K562 (cell line): ENCODE data around the gene MEIS2. TPM values are rescaled to one million over a fixed set of nuclear protein-coding genes. Genes with fewer than 3 reads are reported as not detected.

Source experiments
- ATAC-seq: fragments of 200-7000 bp; cut with Tn5 transposase; 3 replicates; pipeline ENCODE4 v1.9.1; 2020; ENCODE audit warnings: moderate library complexity
- BruUV-seq: library from RNA; stranded (reverse); fragments of 400-500 nt; replicated peaks from 2 replicates; lab custom pipeline; 2021; lab: Mats Ljungman, UMichigan
- CTCF ChIA-PET: fragments of 300-600 bp; formaldehyde crosslinking; extraction: SDS; loops from one replicate; lab custom pipeline; 2021; ENCODE audit warnings: low intra/inter-chr PET ratio; lab: Yijun Ruan, JAX
- POLR2A ChIA-PET: fragments of 300-600, 350-650 bp; sonication (Branson Sonifier 250); formaldehyde crosslinking; extraction: SDS; loops from one replicate; lab custom pipeline; 2021; ENCODE audit warnings: antibody characterized with exemption, inconsistent platforms; lab: Yijun Ruan, JAX
- DNase-seq, 4 experiments: peaks; one replicate each; pipeline versions ENCODE4 v3.0.0 to v3.0.0-alpha.2; 2011 to 2018; ENCODE audit warnings: low spot score in 3 of 4, mixed read lengths in 3 of 4; ENCODE audit errors: extremely low read depth in 1 of 4
- FAIRE-seq: peaks from 2 replicates; lab custom pipeline; 2011; peaks lifted over from hg19 to GRCh38; lab: Jason Lieb, UNC
- H2AFZ ChIP-seq: 2 replicates; pipeline ENCODE4 v1.6.0; 2011; ENCODE audit warnings: low read depth, low read length, control low read depth, inconsistent platforms
- H3K27ac ChIP-seq: fragments of 200-600 bp; 3 replicates; pipeline ENCODE4 v1.8.0; 2011; ENCODE audit warnings: low read depth, mild to moderate bottlenecking, control low read depth, inconsistent platforms, low read length, moderate library complexity, mixed read lengths; ENCODE audit errors: extremely low read depth
- H3K27me3 ChIP-seq, 2 experiments: fragments of 300-600 bp in 1 of 2; 2 replicates in 1 of 2; 3 replicates in 1 of 2; pipeline versions ENCODE4 v1.6.0 to v1.8.0; 2011; ENCODE audit warnings: inconsistent platforms in 2 of 2, low read length in 2 of 2, mild to moderate bottlenecking in 1 of 2, mixed read lengths in 1 of 2, moderate library complexity in 1 of 2; ENCODE audit not compliant: control insufficient read depth in 2 of 2, insufficient read depth in 2 of 2
- H3K36me3 ChIP-seq: fragments of 300-600 bp; 3 replicates; pipeline ENCODE4 v1.8.0; 2011; ENCODE audit warnings: mild to moderate bottlenecking, low read length, inconsistent platforms; ENCODE audit not compliant: control insufficient read depth, insufficient read depth
- H3K4me1 ChIP-seq, 2 experiments: fragments of 200-600 bp in 1 of 2; replicated peaks in 1 of 2; 2 replicates in 1 of 2; 3 replicates in 1 of 2; pipeline versions ENCODE4 v1.5.1 to v1.8.0; 2011; ENCODE audit warnings: inconsistent platforms in 2 of 2, low read length in 2 of 2, mild to moderate bottlenecking in 1 of 2, mixed read lengths in 1 of 2, moderate library complexity in 1 of 2; ENCODE audit not compliant: control insufficient read depth in 2 of 2, insufficient read depth in 2 of 2
- H3K4me2 ChIP-seq: 2 replicates; pipeline ENCODE4 v1.6.1; 2011; ENCODE audit warnings: low read length, control low read depth, inconsistent platforms, mixed read lengths; ENCODE audit not compliant: insufficient read depth
- H3K4me3 ChIP-seq: fragments of 200-600 bp; sonication (generic), shearing (Covaris generic); 2 replicates; pipeline ENCODE4 v1.5.1; 2016; ENCODE audit warnings: control low read depth, inconsistent platforms
- H3K79me2 ChIP-seq: fragments of 200-600 bp; 3 replicates; pipeline ENCODE4 v1.8.0; 2011; ENCODE audit warnings: low read length, inconsistent platforms; ENCODE audit not compliant: control insufficient read depth, insufficient read depth
- H3K9ac ChIP-seq, 2 experiments: 2 replicates each; pipeline versions ENCODE4 v1.6.0 to v1.6.1; 2011; ENCODE audit warnings: low read depth in 2 of 2, low read length in 2 of 2, control low read depth in 1 of 2, inconsistent platforms in 1 of 2, mild to moderate bottlenecking in 1 of 2, mixed read lengths in 1 of 2; ENCODE audit not compliant: insufficient read depth in 1 of 2
- H3K9me1 ChIP-seq: one replicate; pipeline ENCODE4 v1.6.0; 2011; ENCODE audit warnings: inconsistent platforms, mild to moderate bottlenecking, low read length, moderate library complexity; ENCODE audit not compliant: control insufficient read depth, insufficient read depth
- H3K9me3 ChIP-seq: replicated peaks from 2 replicates; pipeline ENCODE4 v1.5.1; 2011; ENCODE audit warnings: low read depth, low read length, inconsistent platforms; ENCODE audit not compliant: control insufficient read depth, insufficient read depth
- H4K20me1 ChIP-seq: replicated peaks from 2 replicates; pipeline ENCODE4 v1.6.1; 2011; ENCODE audit warnings: low read length, inconsistent platforms, mixed read lengths; ENCODE audit not compliant: control insufficient read depth, insufficient read depth
- GABPB2 ChIP-seq: fragments of 250-450 bp; sonication (Bioruptor Pico); conservative IDR thresholded peaks from 2 replicates; pipeline ENCODE4 v1.5.1; 2021; ENCODE audit warnings: mild to moderate bottlenecking
- MYNN ChIP-seq, 2 experiments: sonication (generic); formaldehyde crosslinking in 1 of 2; IDR thresholded peaks; 2 replicates each; pipeline versions ENCODE4 v1.5.0 to v1.6.1; 2016 to 2020; ENCODE audit warnings: antibody characterized with exemption in 1 of 2, missing genetic modification reagents in 1 of 2
- NCOA6 ChIP-seq: fragments of 450-650 bp; IDR thresholded peaks from 2 replicates; pipeline ENCODE4 v1.6.1; 2017; ENCODE audit warnings: mild to moderate bottlenecking
- PRMT5 ChIP-seq: sonication (generic); formaldehyde crosslinking; IDR thresholded peaks from 2 replicates; pipeline ENCODE4 v1.5.0; 2020; ENCODE audit warnings: missing genetic modification reagents
- SRSF9 ChIP-seq: fragments of 200-400 bp; formaldehyde crosslinking; IDR thresholded peaks from 2 replicates; pipeline ENCODE4 v1.6.1; 2017; ENCODE audit warnings: low read depth, low read length, borderline replicate concordance
- ZBTB7A ChIP-seq: IDR thresholded peaks from 2 replicates; pipeline ENCODE4 v1.6.1; 2011; ENCODE audit warnings: low read depth, mild to moderate bottlenecking, low read length, moderate library complexity, borderline replicate concordance; ENCODE audit not compliant: control insufficient read depth
- ZNF79 ChIP-seq: fragments of 250-450 bp; sonication (Bioruptor Pico); IDR thresholded peaks from 2 replicates; pipeline ENCODE4 v1.4.0; 2020; ENCODE audit warnings: low read depth, mild to moderate bottlenecking, moderate library complexity
- WGBS: fragments of 100-300 bp; shearing (Covaris generic); methylation state at CpG from one replicate; pipeline ENCODE4 v1.1.6; 2016; ENCODE audit warnings: low coverage, mixed read lengths; ENCODE audit not compliant: insufficient coverage; ENCODE audit errors: missing lambda C conversion rate; 5-methylcytosine and 5-hydroxymethylcytosine counted together
- in situ Hi-C: fragments of 300-500 bp; cut with MboI; formaldehyde crosslinking; loops from 4 replicates; pipeline ENCODE4 v1.15.0; 2018; ENCODE audit warnings: inconsistent platforms, mixed read lengths
- intact Hi-C: fragments of 100-400 bp; cut with micrococcal nuclease; formaldehyde crosslinking; loops from 2 replicates; pipeline ENCODE4 v1.14.2; 2022
- polyA plus RNA-seq, 8 experiments: library from polyadenylated mRNA; depleted of rRNA in 4 of 8; stranded (reverse) in 5 of 8; unstranded in 3 of 8; fragments of >200 nt; fragmentation: Nextera tagmentation in 2 of 8; fragmentation: Illumina TruSeq in 1 of 8; extraction: Ambion mirVana in 2 of 8; extraction: Trizol in 1 of 8; gene quantifications; 2 replicates each; pipeline versions ENCODE4 v1.2.1 to v1.2.3, GENCODE V29; 2011 to 2014; ENCODE audit warnings: inconsistent platforms in 1 of 8, missing spikeins in 1 of 8
- total RNA-seq, 7 experiments: library from RNA; depleted of rRNA in 6 of 7; stranded (reverse); fragments of >200 nt in 6 of 7; fragmentation: Illumina TruSeq in 2 of 7; extraction: Trizol in 2 of 7; gene quantifications; 2 replicates each; pipeline versions ENCODE4 v1.2.1 to v1.2.3, GENCODE V29; 2011 to 2021; ENCODE audit warnings: low replicate concordance in 1 of 7
- TF ChIP-seq, protein P1 (sequence below): fragments of 250-450 bp; sonication (Bioruptor Pico); IDR thresholded peaks from 2 replicates; pipeline ENCODE4 v1.5.0; 2021; ENCODE audit warnings: mild to moderate bottlenecking, borderline replicate concordance
- TF ChIP-seq, protein P2 (sequence below): fragments of 450-650 bp; IDR thresholded peaks from 2 replicates; pipeline ENCODE4 v1.6.1; 2016; ENCODE audit warnings: mild to moderate bottlenecking, moderate library complexity

The MEIS2 gene
- total and polyA plus RNA-seq, 9 of the 15 experiments (the other 6 are each of a cell fraction or from before 2014, with no cell fraction given), result 7.5 to 64.2 (median 22.3) TPM

DNA sequence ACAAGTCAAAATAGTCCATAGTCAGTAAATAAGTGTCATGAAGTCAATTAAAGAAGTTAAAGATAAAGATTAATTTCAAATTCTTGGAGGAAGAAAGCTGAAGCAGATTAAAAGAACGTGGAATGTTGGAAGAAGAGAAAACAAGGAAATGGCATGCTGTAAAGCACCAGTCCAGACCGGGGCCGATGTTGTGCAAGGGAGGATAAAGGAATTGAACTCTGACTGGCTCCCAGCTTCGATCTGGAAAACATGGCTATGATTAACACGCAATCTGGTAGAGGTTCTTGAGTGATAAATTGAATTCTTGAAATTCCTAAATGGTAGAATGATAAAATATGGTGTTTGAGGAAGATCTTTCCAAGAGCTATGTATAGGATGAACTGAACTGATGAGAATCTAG lies 194.4 kb downstream of the MEIS2 start:
- no peaks in the 10 kb centered on the region for H4K20me1 ChIP-seq
- no peak overlapping the region for H2AFZ ChIP-seq
- H3K79me2 ChIP-seq, result no peaks in the 10 kb centered on the region
- ATAC-seq (no peak), FAIRE-seq (no peak), DNase-seq (no peak)
- intact Hi-C loops (no loop called here), in situ Hi-C loops (no loop called here)
- H3K9me1 ChIP-seq, result no peaks in the 10 kb centered on the region
- H3K4me1 ChIP-seq, result no peaks in the 10 kb centered on the region
- H3K36me3 ChIP-seq, result 0 out of 3 replicates have a peak, but pooled peaks cover 3% of the 10 kb centered on the region
- POLR2A ChIA-PET, result no interaction called here
- H3K27me3 ChIP-seq, result no peaks in the 10 kb centered on the region
- H3K9ac ChIP-seq, result no peak overlapping the region
- CTCF ChIA-PET, result no interaction called here
- H3K27ac ChIP-seq, result no peak overlapping the region
- H3K4me2 ChIP-seq, result no peak overlapping the region
- 87% methylated on average over 5 of the region's 5 CpGs for WGBS
- H3K9me3 ChIP-seq, result no peaks in the 10 kb centered on the region
- no TSS peak for BruUV-seq
- H3K4me3 ChIP-seq, result no peak overlapping the region
- TF ChIP-seq GABPB2 (CRISPR knock-in tag), result no peak
- no peak for TF ChIP-seq ZNF79 (CRISPR knock-in tag)
- no peak for TF ChIP-seq ZBTB7A
- TF ChIP-seq, protein P1, sequence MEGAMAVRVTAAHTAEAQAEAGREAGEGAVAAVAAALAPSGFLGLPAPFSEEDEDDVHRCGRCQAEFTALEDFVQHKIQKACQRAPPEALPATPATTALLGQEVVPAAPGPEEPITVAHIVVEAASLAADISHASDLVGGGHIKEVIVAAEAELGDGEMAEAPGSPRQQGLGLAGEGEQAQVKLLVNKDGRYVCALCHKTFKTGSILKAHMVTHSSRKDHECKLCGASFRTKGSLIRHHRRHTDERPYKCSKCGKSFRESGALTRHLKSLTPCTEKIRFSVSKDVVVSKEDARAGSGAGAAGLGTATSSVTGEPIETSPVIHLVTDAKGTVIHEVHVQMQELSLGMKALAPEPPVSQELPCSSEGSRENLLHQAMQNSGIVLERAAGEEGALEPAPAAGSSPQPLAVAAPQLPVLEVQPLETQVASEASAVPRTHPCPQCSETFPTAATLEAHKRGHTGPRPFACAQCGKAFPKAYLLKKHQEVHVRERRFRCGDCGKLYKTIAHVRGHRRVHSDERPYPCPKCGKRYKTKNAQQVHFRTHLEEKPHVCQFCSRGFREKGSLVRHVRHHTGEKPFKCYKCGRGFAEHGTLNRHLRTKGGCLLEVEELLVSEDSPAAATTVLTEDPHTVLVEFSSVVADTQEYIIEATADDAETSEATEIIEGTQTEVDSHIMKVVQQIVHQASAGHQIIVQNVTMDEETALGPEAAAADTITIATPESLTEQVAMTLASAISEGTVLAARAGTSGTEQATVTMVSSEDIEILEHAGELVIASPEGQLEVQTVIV (CRISPR knock-in tag), result no peak
- no peak for TF ChIP-seq SRSF9
- no peak for TF ChIP-seq MYNN (IDR thresholded peaks at IDR 0.05)
- no peak for TF ChIP-seq MYNN (CRISPR knock-in tag; IDR thresholded peaks at IDR 0.05)
- TF ChIP-seq PRMT5, result no peak
- TF ChIP-seq, protein P2, sequence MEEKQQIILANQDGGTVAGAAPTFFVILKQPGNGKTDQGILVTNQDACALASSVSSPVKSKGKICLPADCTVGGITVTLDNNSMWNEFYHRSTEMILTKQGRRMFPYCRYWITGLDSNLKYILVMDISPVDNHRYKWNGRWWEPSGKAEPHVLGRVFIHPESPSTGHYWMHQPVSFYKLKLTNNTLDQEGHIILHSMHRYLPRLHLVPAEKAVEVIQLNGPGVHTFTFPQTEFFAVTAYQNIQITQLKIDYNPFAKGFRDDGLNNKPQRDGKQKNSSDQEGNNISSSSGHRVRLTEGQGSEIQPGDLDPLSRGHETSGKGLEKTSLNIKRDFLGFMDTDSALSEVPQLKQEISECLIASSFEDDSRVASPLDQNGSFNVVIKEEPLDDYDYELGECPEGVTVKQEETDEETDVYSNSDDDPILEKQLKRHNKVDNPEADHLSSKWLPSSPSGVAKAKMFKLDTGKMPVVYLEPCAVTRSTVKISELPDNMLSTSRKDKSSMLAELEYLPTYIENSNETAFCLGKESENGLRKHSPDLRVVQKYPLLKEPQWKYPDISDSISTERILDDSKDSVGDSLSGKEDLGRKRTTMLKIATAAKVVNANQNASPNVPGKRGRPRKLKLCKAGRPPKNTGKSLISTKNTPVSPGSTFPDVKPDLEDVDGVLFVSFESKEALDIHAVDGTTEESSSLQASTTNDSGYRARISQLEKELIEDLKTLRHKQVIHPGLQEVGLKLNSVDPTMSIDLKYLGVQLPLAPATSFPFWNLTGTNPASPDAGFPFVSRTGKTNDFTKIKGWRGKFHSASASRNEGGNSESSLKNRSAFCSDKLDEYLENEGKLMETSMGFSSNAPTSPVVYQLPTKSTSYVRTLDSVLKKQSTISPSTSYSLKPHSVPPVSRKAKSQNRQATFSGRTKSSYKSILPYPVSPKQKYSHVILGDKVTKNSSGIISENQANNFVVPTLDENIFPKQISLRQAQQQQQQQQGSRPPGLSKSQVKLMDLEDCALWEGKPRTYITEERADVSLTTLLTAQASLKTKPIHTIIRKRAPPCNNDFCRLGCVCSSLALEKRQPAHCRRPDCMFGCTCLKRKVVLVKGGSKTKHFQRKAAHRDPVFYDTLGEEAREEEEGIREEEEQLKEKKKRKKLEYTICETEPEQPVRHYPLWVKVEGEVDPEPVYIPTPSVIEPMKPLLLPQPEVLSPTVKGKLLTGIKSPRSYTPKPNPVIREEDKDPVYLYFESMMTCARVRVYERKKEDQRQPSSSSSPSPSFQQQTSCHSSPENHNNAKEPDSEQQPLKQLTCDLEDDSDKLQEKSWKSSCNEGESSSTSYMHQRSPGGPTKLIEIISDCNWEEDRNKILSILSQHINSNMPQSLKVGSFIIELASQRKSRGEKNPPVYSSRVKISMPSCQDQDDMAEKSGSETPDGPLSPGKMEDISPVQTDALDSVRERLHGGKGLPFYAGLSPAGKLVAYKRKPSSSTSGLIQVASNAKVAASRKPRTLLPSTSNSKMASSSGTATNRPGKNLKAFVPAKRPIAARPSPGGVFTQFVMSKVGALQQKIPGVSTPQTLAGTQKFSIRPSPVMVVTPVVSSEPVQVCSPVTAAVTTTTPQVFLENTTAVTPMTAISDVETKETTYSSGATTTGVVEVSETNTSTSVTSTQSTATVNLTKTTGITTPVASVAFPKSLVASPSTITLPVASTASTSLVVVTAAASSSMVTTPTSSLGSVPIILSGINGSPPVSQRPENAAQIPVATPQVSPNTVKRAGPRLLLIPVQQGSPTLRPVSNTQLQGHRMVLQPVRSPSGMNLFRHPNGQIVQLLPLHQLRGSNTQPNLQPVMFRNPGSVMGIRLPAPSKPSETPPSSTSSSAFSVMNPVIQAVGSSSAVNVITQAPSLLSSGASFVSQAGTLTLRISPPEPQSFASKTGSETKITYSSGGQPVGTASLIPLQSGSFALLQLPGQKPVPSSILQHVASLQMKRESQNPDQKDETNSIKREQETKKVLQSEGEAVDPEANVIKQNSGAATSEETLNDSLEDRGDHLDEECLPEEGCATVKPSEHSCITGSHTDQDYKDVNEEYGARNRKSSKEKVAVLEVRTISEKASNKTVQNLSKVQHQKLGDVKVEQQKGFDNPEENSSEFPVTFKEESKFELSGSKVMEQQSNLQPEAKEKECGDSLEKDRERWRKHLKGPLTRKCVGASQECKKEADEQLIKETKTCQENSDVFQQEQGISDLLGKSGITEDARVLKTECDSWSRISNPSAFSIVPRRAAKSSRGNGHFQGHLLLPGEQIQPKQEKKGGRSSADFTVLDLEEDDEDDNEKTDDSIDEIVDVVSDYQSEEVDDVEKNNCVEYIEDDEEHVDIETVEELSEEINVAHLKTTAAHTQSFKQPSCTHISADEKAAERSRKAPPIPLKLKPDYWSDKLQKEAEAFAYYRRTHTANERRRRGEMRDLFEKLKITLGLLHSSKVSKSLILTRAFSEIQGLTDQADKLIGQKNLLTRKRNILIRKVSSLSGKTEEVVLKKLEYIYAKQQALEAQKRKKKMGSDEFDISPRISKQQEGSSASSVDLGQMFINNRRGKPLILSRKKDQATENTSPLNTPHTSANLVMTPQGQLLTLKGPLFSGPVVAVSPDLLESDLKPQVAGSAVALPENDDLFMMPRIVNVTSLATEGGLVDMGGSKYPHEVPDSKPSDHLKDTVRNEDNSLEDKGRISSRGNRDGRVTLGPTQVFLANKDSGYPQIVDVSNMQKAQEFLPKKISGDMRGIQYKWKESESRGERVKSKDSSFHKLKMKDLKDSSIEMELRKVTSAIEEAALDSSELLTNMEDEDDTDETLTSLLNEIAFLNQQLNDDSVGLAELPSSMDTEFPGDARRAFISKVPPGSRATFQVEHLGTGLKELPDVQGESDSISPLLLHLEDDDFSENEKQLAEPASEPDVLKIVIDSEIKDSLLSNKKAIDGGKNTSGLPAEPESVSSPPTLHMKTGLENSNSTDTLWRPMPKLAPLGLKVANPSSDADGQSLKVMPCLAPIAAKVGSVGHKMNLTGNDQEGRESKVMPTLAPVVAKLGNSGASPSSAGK, result no peak
- no peak for TF ChIP-seq NCOA6
